ENCODE measurements around the gene NUMA1. TPM values are rescaled to one million over a fixed set of nuclear protein-coding genes. Genes with fewer than 3 reads are reported as not detected.

NUMA1 gene
- polyA plus RNA-seq, 3 donors, result 4.1 to 91.2 (median 12.4) TPM

- H2AFZ ChIP-seq (ENCODE audit: insufficient read depth, low read depth, low read length, poor library complexity, severe bottlenecking), result no peak overlapping the region
- peak overlapping the region in 4 of 7 donors; percentile 2 to 78 (median 24) for H3K27ac Mint-ChIP-seq
- intact Hi-C loops (cut with micrococcal nuclease), result no loop called here
Observed at GRCh38 chr11:72114570-72114969, 34.2 kb upstream of the NUMA1 start.

More at GRCh38 chr11:72114570-72114969, 34.2 kb upstream of the NUMA1 start:
- no peak overlapping the region for H3K4me3 ChIP-seq (replicated peaks in 1 of 3; ENCODE audit: low read depth in 2 of 3, low read length in 3 of 3)
- no peak for DNase-seq
- H3K4me2 ChIP-seq (replicated peaks; ENCODE audit: extremely low read depth, low read length, poor library complexity, severe bottlenecking), result no peak overlapping the region
- 91% methylated on average over 1 of the region's 1 CpG for WGBS (ENCODE audit: insufficient coverage)
- H3K9ac ChIP-seq (ENCODE audit: insufficient read depth, low read length, poor library complexity, severe bottlenecking), result no peak overlapping the region
- Mint-ChIP-seq H3K9me3 (peaks cover 0 to 5% (median 0%) of the 10 kb centered on the region in 7 donors), H3K36me3 (peaks cover 23 to 24% of the 10 kb centered on the region in 2 donors), H3K4me3 (no peak overlapping the region), H3K27me3 (ENCODE audit: low read depth in 3 of 3) (peaks cover 0 to 6% (median 0%) of the 10 kb centered on the region in 3 donors), H3K4me1 (peaks cover 51% of the 10 kb centered on the region)
- H3K27ac ChIP-seq (ENCODE audit: low read depth in 1 of 2, low read length in 2 of 2), result no peak overlapping the region
- peaks cover 10 to 11% of the 10 kb centered on the region in 2 donors for H3K36me3 ChIP-seq (replicated peaks in 1 of 2; ENCODE audit: control insufficient read depth in 1 of 2, insufficient read depth in 2 of 2, low read length in 2 of 2)
- H3K27me3 ChIP-seq (ENCODE audit: control insufficient read depth in 2 of 2, insufficient read depth in 2 of 2, low read length in 2 of 2), result no peaks in the 10 kb centered on the region
- peaks cover 49 to 53% of the 10 kb centered on the region in 2 donors for H3K4me1 ChIP-seq (ENCODE audit: control insufficient read depth in 1 of 2, insufficient read depth in 2 of 2, low read length in 2 of 2)
- peaks cover 10% of the 10 kb centered on the region for H3K79me2 ChIP-seq (ENCODE audit: insufficient read depth, low read length)
- no peak for TF ChIP-seq CTCF (IDR thresholded peaks at IDR 0.05)
- no peaks in the 10 kb centered on the region for H3K9me3 ChIP-seq (replicated peaks in 1 of 2; ENCODE audit: control insufficient read depth in 1 of 2, insufficient read depth in 1 of 2, low read length in 2 of 2)
- H4K20me1 ChIP-seq (ENCODE audit: insufficient read depth, low read length), result no peaks in the 10 kb centered on the region
